ENCODE data around the gene C6orf89.

Gene C6orf89

GRCh38 chr6:36967301-36967700 lies 81.5 kb downstream of the C6orf89 start:
- no peak for DNase-seq (ENCODE audit: low read depth in 4 of 4, low spot score in 1 of 4)

GRCh38 chr6:36967757-36968156 lies 82.0 kb downstream of the C6orf89 start:
- no peak for DNase-seq (ENCODE audit: low read depth in 4 of 4, low spot score in 1 of 4)

- DNase-seq (ENCODE audit: low read depth in 4 of 4, low spot score in 1 of 4), result no peak
Measured at GRCh38 chr6:36968266-36968977, 82.7 kb downstream of the C6orf89 start.

GRCh38 chr6:36969240-36969691 lies 83.5 kb downstream of the C6orf89 start:
- no peak for DNase-seq (ENCODE audit: low read depth in 4 of 4, low spot score in 1 of 4)

GRCh38 chr6:36969988-36970891 lies 84.5 kb downstream of the C6orf89 start:
- no peak for DNase-seq (ENCODE audit: low read depth in 4 of 4, low spot score in 1 of 4)

- no peak for DNase-seq (ENCODE audit: low read depth in 4 of 4, low spot score in 1 of 4)
Measured at GRCh38 chr6:36970892-36971842, 85.4 kb downstream of the C6orf89 start.

- no peak for DNase-seq (ENCODE audit: low read depth in 4 of 4, low spot score in 1 of 4)
Measured at GRCh38 chr6:36971921-36972673, 86.3 kb downstream of the C6orf89 start.

GRCh38 chr6:36973190-36973589 lies 87.4 kb downstream of the C6orf89 start:
- DNase-seq (ENCODE audit: low read depth in 4 of 4, low spot score in 1 of 4), result no peak

- DNase-seq (ENCODE audit: low read depth in 4 of 4, low spot score in 1 of 4), result no peak
Measured at GRCh38 chr6:36973647-36974046, 87.9 kb downstream of the C6orf89 start.

GRCh38 chr6:36975231-36976006 lies 89.7 kb downstream of the C6orf89 start:
- no peak for DNase-seq (ENCODE audit: low read depth in 4 of 4, low spot score in 1 of 4)

- no peak for DNase-seq (ENCODE audit: low read depth in 4 of 4, low spot score in 1 of 4)
Measured at GRCh38 chr6:36976007-36976264, 90.2 kb downstream of the C6orf89 start.

- no peak for DNase-seq (ENCODE audit: low read depth in 4 of 4, low spot score in 1 of 4)
Measured at GRCh38 chr6:36976509-36976908, 90.8 kb downstream of the C6orf89 start.

GRCh38 chr6:36976931-36977330 lies 91.2 kb downstream of the C6orf89 start:
- no peak for DNase-seq (ENCODE audit: low read depth in 4 of 4, low spot score in 1 of 4)

- DNase-seq (ENCODE audit: low read depth in 4 of 4, low spot score in 1 of 4), result no peak
Measured at GRCh38 chr6:36977470-36977941, 91.8 kb downstream of the C6orf89 start.
